ENCODE measurements around the gene YBX3. TPM values are rescaled to one million over a fixed set of nuclear protein-coding genes. Genes with fewer than 3 reads are reported as not detected.

YBX3 gene
- polyA plus RNA-seq, 2 donors, result 399 to 433 TPM

- H3K4me3 ChIP-seq (ENCODE audit: low read depth in 1 of 2, low read length in 2 of 2), result peak overlapping the region in 1 of 2 donors; percentile 27
- H3K36me3 ChIP-seq (ENCODE audit: control insufficient read depth in 2 of 2, insufficient read depth in 2 of 2, low read length in 1 of 2), result peaks cover 2 to 3% of the 10 kb centered on the region in 2 donors
- H3K27ac ChIP-seq (ENCODE audit: low read depth in 2 of 2, low read length in 1 of 2), result peak overlapping the region; percentile 81 to 85
- WGBS, 2 donors, result 32 to 53% methylated on average over 4 of the region's 4 CpGs
- H3K27me3 ChIP-seq (ENCODE audit: control insufficient read depth in 1 of 2, insufficient read depth in 2 of 2, low read length in 2 of 2), result no peaks in the 10 kb centered on the region
- no peaks in the 10 kb centered on the region for H3K9me3 ChIP-seq (ENCODE audit: control insufficient read depth in 2 of 2, insufficient read depth in 1 of 2, low read depth in 1 of 2, low read length in 1 of 2)
- H3K4me1 ChIP-seq (ENCODE audit: control insufficient read depth in 2 of 2, insufficient read depth in 2 of 2, low read length in 1 of 2), result peaks cover 0 to 2% of the 10 kb centered on the region in 2 donors
Measured at GRCh38 chr12:10716277-10716676, 6.8 kb downstream of the YBX3 start.

DNA sequence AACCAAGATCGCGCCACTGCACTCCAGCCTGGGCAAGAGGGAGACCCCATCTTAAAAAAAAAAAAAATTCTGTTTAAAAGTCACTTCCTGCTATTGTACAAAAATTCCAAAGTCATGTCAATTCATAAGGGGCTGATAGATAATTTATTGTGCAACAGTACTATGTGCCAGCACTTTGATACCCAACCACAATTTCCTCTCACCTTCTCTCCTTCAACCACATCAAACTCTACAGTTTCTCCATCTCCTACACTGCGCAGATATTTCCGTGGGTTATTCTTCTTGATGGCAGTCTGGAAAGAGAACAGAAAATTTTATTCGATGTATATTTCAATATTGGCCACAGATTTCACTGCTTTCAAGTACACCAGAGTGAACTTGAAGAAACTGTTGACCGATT, 7.6 kb downstream of the YBX3 start:
- H3K27me3 ChIP-seq (ENCODE audit: control insufficient read depth in 1 of 2, insufficient read depth in 2 of 2, low read length in 2 of 2), result no peaks in the 10 kb centered on the region
- no peaks in the 10 kb centered on the region for H3K9me3 ChIP-seq (ENCODE audit: control insufficient read depth in 2 of 2, insufficient read depth in 1 of 2, low read depth in 1 of 2, low read length in 1 of 2)
- H3K4me1 ChIP-seq (ENCODE audit: control insufficient read depth in 2 of 2, insufficient read depth in 2 of 2, low read length in 1 of 2), result no peaks in the 10 kb centered on the region
- peak overlapping the region; percentile 68 to 85 for H3K27ac ChIP-seq (ENCODE audit: low read depth in 2 of 2, low read length in 1 of 2)
- H3K36me3 ChIP-seq (ENCODE audit: control insufficient read depth in 2 of 2, insufficient read depth in 2 of 2, low read length in 1 of 2), result peaks cover 3% of the 10 kb centered on the region in 2 donors
- WGBS, 2 donors, result 75 to 82% methylated on average over 6 of the region's 6 CpGs
- H3K4me3 ChIP-seq (ENCODE audit: low read depth in 1 of 2, low read length in 2 of 2), result no peak overlapping the region

DNA sequence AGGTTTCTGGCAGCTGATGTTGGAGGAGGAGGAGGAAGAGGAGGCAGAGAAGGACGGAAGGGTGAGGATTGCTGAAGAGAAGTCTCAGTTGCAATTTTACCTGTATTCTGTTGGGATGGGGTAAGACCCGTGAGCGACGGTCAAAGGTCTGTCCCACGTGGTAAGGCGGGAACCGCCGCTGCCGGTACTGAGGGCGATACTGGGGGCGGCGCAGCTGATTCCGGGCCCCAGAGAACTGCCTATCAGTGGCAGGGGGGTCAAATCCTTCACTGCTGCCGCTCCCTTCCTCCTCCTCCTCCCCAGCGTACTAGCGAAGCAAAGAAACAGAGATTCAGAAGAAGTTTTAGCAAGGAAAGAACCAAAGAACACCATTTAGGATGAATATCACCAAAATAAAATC, 13.3 kb downstream of the YBX3 start:
- Histone ChIP-seq H3K36me3 (ENCODE audit: control insufficient read depth in 2 of 2, insufficient read depth in 2 of 2, low read length in 1 of 2) (peaks cover 6 to 10% of the 10 kb centered on the region in 2 donors), H3K27ac (ENCODE audit: low read depth in 2 of 2, low read length in 1 of 2) (peak overlapping the region in 1 of 2 donors; percentile 26), H3K4me1 (ENCODE audit: control insufficient read depth in 2 of 2, insufficient read depth in 2 of 2, low read length in 1 of 2) (no peaks in the 10 kb centered on the region), H3K4me3 (ENCODE audit: low read depth in 1 of 2, low read length in 2 of 2) (no peak overlapping the region), H3K27me3 (ENCODE audit: control insufficient read depth in 1 of 2, insufficient read depth in 2 of 2, low read length in 2 of 2) (no peaks in the 10 kb centered on the region), H3K9me3 (ENCODE audit: control insufficient read depth in 2 of 2, insufficient read depth in 1 of 2, low read depth in 1 of 2, low read length in 1 of 2) (no peaks in the 10 kb centered on the region)
- 94 to 96% methylated on average over 16 of the region's 16 CpGs for WGBS, 2 donors

DNA sequence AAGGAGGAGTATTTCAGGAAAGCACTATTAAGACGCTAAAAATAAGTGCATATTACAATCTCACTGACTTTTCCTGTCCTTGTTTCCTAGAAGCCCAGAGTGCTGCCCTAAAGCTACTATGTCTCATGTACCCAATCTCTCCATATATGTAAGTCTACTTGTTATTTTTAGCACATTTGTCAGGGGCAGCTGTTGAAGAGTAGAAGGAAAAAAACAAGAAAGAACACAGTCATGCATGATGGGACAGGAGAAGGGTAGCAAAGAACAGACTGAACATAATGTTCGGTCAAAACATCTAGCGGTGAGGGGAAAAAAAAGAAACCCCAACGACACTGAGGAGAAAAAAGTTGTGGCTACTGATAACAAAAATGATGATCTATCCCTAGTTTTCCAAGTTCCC, 14.3 kb downstream of the YBX3 start:
- Histone ChIP-seq H3K27ac (ENCODE audit: low read depth in 2 of 2, low read length in 1 of 2) (no peak overlapping the region), H3K9me3 (ENCODE audit: control insufficient read depth in 2 of 2, insufficient read depth in 1 of 2, low read depth in 1 of 2, low read length in 1 of 2) (no peaks in the 10 kb centered on the region), H3K4me1 (ENCODE audit: control insufficient read depth in 2 of 2, insufficient read depth in 2 of 2, low read length in 1 of 2) (no peaks in the 10 kb centered on the region), H3K4me3 (ENCODE audit: low read depth in 1 of 2, low read length in 2 of 2) (no peak overlapping the region), H3K27me3 (ENCODE audit: control insufficient read depth in 1 of 2, insufficient read depth in 2 of 2, low read length in 2 of 2) (no peaks in the 10 kb centered on the region), H3K36me3 (ENCODE audit: control insufficient read depth in 2 of 2, insufficient read depth in 2 of 2, low read length in 1 of 2) (peaks cover 8 to 10% of the 10 kb centered on the region in 2 donors)
- WGBS, 2 donors, result 81% methylated on average over 4 of the region's 4 CpGs

- Histone ChIP-seq H3K9me3 (ENCODE audit: control insufficient read depth in 2 of 2, insufficient read depth in 1 of 2, low read depth in 1 of 2, low read length in 1 of 2) (no peaks in the 10 kb centered on the region), H3K27ac (ENCODE audit: low read depth in 2 of 2, low read length in 1 of 2) (no peak overlapping the region), H3K4me1 (ENCODE audit: control insufficient read depth in 2 of 2, insufficient read depth in 2 of 2, low read length in 1 of 2) (no peaks in the 10 kb centered on the region), H3K27me3 (ENCODE audit: control insufficient read depth in 1 of 2, insufficient read depth in 2 of 2, low read length in 2 of 2) (no peaks in the 10 kb centered on the region), H3K4me3 (ENCODE audit: low read depth in 1 of 2, low read length in 2 of 2) (no peak overlapping the region), H3K36me3 (ENCODE audit: control insufficient read depth in 2 of 2, insufficient read depth in 2 of 2, low read length in 1 of 2) (peaks cover 6 to 9% of the 10 kb centered on the region in 2 donors)
- WGBS, 2 donors, result 25 to 46% methylated on average over 2 of the region's 2 CpGs
Measured at GRCh38 chr12:10705655-10706054, 17.5 kb downstream of the YBX3 start.

DNA sequence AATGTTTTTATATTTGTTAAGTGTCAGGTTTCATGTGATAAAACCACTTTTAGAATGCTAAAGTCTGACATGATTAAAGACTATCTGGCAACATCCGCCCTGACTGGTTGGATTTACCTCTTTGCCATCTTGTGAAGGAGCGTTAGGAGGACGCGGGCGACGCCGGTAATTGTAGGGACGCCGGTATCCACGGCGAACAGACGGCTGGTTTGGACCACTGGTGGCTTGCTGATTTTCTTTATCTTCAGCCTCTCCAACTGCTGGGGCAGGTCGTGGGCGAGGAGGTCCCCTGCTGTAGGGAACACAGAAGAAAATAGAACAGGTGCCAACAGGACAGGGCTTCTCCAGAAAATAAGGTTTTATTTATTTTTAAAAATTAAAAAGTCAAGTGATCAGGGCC, 21.3 kb downstream of the YBX3 start:
- no peaks in the 10 kb centered on the region for H3K9me3 ChIP-seq (ENCODE audit: control insufficient read depth in 2 of 2, insufficient read depth in 1 of 2, low read depth in 1 of 2, low read length in 1 of 2)
- H3K4me1 ChIP-seq (ENCODE audit: control insufficient read depth in 2 of 2, insufficient read depth in 2 of 2, low read length in 1 of 2), result no peaks in the 10 kb centered on the region
- WGBS, 2 donors, result 96 to 97% methylated on average over 14 of the region's 14 CpGs
- H3K27ac ChIP-seq (ENCODE audit: low read depth in 2 of 2, low read length in 1 of 2), result no peak overlapping the region
- H3K4me3 ChIP-seq (ENCODE audit: low read depth in 1 of 2, low read length in 2 of 2), result no peak overlapping the region
- no peaks in the 10 kb centered on the region for H3K27me3 ChIP-seq (ENCODE audit: control insufficient read depth in 1 of 2, insufficient read depth in 2 of 2, low read length in 2 of 2)
- H3K36me3 ChIP-seq (ENCODE audit: control insufficient read depth in 2 of 2, insufficient read depth in 2 of 2, low read length in 1 of 2), result peaks cover 4 to 9% of the 10 kb centered on the region in 2 donors

- Histone ChIP-seq H3K9me3 (ENCODE audit: control insufficient read depth in 2 of 2, insufficient read depth in 1 of 2, low read depth in 1 of 2, low read length in 1 of 2) (no peaks in the 10 kb centered on the region), H3K27ac (ENCODE audit: low read depth in 2 of 2, low read length in 1 of 2) (no peak overlapping the region), H3K4me1 (ENCODE audit: control insufficient read depth in 2 of 2, insufficient read depth in 2 of 2, low read length in 1 of 2) (no peaks in the 10 kb centered on the region), H3K4me3 (ENCODE audit: low read depth in 1 of 2, low read length in 2 of 2) (no peak overlapping the region), H3K27me3 (ENCODE audit: control insufficient read depth in 1 of 2, insufficient read depth in 2 of 2, low read length in 2 of 2) (no peaks in the 10 kb centered on the region), H3K36me3 (ENCODE audit: control insufficient read depth in 2 of 2, insufficient read depth in 2 of 2, low read length in 1 of 2) (peaks cover 4 to 9% of the 10 kb centered on the region in 2 donors)
- 35 to 48% methylated on average over 3 of the region's 3 CpGs for WGBS, 2 donors
Measured at GRCh38 chr12:10701131-10701681, 21.9 kb downstream of the YBX3 start.

DNA sequence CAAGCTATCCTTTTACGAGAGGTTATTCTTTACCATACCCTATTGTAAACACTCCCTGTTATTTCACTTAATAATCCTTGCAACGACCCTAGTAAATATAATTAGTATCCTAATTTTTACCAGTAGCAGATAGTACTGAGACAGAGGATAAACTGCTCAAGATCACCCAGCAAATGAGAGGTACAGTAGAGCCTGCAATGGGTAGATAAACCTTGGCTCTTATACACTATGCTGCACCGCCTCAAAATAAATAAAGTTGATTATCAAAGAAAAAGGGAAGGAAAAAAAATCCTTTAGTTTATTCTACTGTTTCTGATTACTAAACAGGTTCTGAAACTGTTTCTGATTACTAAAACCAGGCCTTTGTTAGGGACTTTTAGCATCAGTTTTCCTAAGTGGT, 22.5 kb downstream of the YBX3 start:
- H3K9me3 ChIP-seq (ENCODE audit: control insufficient read depth in 2 of 2, insufficient read depth in 1 of 2, low read depth in 1 of 2, low read length in 1 of 2), result no peaks in the 10 kb centered on the region
- WGBS, 2 donors, result 87% methylated on average over 3 of the region's 3 CpGs
- no peaks in the 10 kb centered on the region for H3K27me3 ChIP-seq (ENCODE audit: control insufficient read depth in 1 of 2, insufficient read depth in 2 of 2, low read length in 2 of 2)
- no peak overlapping the region for H3K27ac ChIP-seq (ENCODE audit: low read depth in 2 of 2, low read length in 1 of 2)
- H3K36me3 ChIP-seq (ENCODE audit: control insufficient read depth in 2 of 2, insufficient read depth in 2 of 2, low read length in 1 of 2), result peaks cover 6 to 9% of the 10 kb centered on the region in 2 donors
- H3K4me3 ChIP-seq (ENCODE audit: low read depth in 1 of 2, low read length in 2 of 2), result no peak overlapping the region
- H3K4me1 ChIP-seq (ENCODE audit: control insufficient read depth in 2 of 2, insufficient read depth in 2 of 2, low read length in 1 of 2), result no peaks in the 10 kb centered on the region

GRCh38 chr12:10697862-10698261, 25.3 kb downstream of the YBX3 start:
- 93 to 95% methylated on average over 1 of the region's 1 CpG for WGBS, 2 donors

GRCh38 chr12:10697156-10697555, 26.0 kb downstream of the YBX3 start:
- Histone ChIP-seq H3K27me3 (ENCODE audit: control insufficient read depth in 1 of 2, insufficient read depth in 2 of 2, low read length in 2 of 2) (no peaks in the 10 kb centered on the region), H3K9me3 (ENCODE audit: control insufficient read depth in 2 of 2, insufficient read depth in 1 of 2, low read depth in 1 of 2, low read length in 1 of 2) (no peaks in the 10 kb centered on the region), H3K4me1 (ENCODE audit: control insufficient read depth in 2 of 2, insufficient read depth in 2 of 2, low read length in 1 of 2) (no peaks in the 10 kb centered on the region), H3K4me3 (ENCODE audit: low read depth in 1 of 2, low read length in 2 of 2) (no peak overlapping the region), H3K36me3 (ENCODE audit: control insufficient read depth in 2 of 2, insufficient read depth in 2 of 2, low read length in 1 of 2) (peaks cover 6% of the 10 kb centered on the region in 2 donors), H3K27ac (ENCODE audit: low read depth in 2 of 2, low read length in 1 of 2) (no peak overlapping the region)
- WGBS, 2 donors, result 95 to 98% methylated on average over 2 of the region's 2 CpGs

More at GRCh38 chr12:10697862-10698261, 25.3 kb downstream of the YBX3 start:
- Histone ChIP-seq H3K9me3 (ENCODE audit: control insufficient read depth in 2 of 2, insufficient read depth in 1 of 2, low read depth in 1 of 2, low read length in 1 of 2) (no peaks in the 10 kb centered on the region), H3K4me1 (ENCODE audit: control insufficient read depth in 2 of 2, insufficient read depth in 2 of 2, low read length in 1 of 2) (no peaks in the 10 kb centered on the region), H3K27me3 (ENCODE audit: control insufficient read depth in 1 of 2, insufficient read depth in 2 of 2, low read length in 2 of 2) (no peaks in the 10 kb centered on the region), H3K4me3 (ENCODE audit: low read depth in 1 of 2, low read length in 2 of 2) (no peak overlapping the region), H3K27ac (ENCODE audit: low read depth in 2 of 2, low read length in 1 of 2) (no peak overlapping the region), H3K36me3 (ENCODE audit: control insufficient read depth in 2 of 2, insufficient read depth in 2 of 2, low read length in 1 of 2) (peaks cover 6% of the 10 kb centered on the region in 2 donors)
